Measurements from ENCODE around the gene ETNPPL. TPM values are rescaled to one million over a fixed set of nuclear protein-coding genes. Genes with fewer than 3 reads are reported as not detected.

The ETNPPL gene
- total RNA-seq, 1 donor from 2014 or later = not detected

DNA sequence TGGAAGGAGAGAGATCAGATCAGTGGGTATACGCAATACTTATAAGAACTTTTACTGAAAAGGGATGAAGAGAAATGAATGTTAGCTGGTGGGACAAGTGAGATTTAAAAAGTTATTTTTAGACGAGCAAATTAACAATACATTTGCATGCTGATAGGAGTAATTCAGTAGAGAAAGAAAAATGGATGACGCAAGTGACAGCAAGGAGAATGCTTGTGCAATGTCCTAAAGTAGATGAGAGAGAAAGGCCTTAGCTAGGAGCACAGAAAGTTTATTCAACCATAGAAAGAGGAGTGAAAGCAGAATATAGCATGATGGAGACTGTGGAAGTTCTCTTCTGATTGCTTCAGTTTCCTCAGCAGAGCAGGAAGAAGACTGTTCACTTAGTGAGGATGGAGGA lies 66.7 kb downstream of the ETNPPL start:
- no peak for DNase-seq (ENCODE audit: low spot score)

DNA sequence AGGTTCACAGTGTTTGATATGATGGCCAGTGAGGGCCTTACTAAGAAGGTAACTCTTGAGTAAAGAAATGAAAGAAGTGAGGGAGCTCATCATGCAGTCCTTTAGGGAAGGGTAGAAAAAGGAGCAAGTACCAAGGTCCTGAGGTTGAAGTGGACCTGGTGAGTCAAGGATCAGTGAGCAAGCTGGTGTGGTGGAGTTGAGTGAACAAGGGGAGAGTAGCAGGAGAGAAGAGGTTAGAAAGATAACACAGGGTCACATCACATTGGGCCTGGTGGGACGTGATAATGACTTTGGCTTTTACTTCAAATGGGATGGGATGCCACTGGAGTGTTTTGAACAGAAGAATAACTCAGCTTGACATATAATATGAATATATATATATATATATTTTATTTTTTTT lies 67.8 kb downstream of the ETNPPL start:
- no peak for DNase-seq (ENCODE audit: low spot score)

DNA sequence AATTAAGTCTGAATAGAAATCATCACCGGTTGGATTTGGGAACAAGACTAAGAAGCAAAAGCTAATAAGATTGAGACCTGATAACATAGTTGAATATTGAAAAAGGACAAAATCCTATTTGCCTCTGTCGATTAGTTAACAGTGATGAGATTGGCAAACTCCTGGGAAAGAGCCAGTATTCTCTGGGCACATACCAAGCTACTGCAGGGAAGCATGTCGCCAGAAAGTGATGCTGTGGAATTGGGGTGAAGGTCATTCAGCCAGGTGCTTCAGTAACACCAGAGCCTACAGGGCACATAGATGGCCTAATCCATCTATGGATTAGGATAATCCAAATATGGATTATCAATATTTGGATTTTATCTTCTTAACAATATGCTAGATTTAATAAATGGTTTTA lies 68.4 kb downstream of the ETNPPL start:
- DNase-seq (ENCODE audit: low spot score) = no peak

DNA sequence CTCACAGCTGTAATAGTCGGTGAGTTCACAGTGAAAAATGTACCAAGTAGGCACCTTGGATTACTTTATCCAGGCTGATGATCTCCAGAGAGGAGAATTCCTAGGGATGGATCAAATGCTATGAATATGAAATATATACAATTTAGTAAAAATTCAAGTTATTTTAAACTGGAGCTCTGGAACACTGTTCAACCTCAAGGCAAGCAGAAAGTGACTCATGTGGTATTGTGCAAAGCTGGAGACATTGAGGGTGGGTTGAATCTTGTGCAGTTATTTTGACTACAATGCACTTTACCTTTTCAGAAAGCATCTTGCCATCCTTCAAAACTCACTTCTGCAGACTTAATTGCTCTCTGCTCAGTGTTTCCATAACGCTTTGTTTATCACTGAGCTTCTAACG lies 69.0 kb downstream of the ETNPPL start:
- DNase-seq (ENCODE audit: low spot score) = peak; percentile 3

DNA sequence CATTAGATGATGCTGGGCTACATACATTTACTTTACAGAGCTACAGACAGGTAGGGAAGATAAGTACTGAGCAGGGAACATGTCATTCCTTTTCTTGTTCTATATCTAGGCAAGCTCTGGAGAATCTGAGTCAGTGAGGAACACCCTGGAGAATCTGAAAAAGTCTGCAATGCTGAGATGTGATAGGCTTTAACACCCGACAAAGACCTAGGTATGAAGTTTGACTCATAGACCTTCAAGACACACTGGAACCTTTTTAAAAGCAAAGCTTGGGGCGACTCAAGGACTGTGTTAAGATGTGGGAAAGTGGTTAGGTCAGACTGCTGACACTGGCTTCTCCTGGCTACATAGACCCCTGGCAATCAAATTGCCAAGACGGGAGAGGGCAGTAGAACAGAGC lies 69.6 kb downstream of the ETNPPL start:
- DNase-seq (ENCODE audit: low spot score) = no peak

Other genes starting within 250 kb of the ETNPPL start
- 672 TPM for gene RPL34, start 142.5 kb downstream of the ETNPPL start, total RNA-seq (ENCODE audit: insufficient read depth, low replicate concordance)
- 307 TPM for gene OSTC, start 112.5 kb downstream of the ETNPPL start, total RNA-seq (ENCODE audit: insufficient read depth, low replicate concordance)

Data from umbilical cord (tissue), 2 donors.